GM18520 (cell line): ENCODE measurements around the gene PLA2G5.
A peak's percentile ranks its signal among the peaks of the same experiment; 100 is the strongest.
"Not testable (repeated sequence)": the region's sequence is repeated elsewhere in the genome, so short reads cannot be mapped to it uniquely, and the experiment has no call there.

Source experiments
- ATAC-seq: cut with Tn5 transposase; IDR thresholded peaks from one replicate; pipeline ENCODE4 v1.9.1; 2021; ENCODE audit not compliant: unreplicated experiment

PLA2G5 gene

DNA sequence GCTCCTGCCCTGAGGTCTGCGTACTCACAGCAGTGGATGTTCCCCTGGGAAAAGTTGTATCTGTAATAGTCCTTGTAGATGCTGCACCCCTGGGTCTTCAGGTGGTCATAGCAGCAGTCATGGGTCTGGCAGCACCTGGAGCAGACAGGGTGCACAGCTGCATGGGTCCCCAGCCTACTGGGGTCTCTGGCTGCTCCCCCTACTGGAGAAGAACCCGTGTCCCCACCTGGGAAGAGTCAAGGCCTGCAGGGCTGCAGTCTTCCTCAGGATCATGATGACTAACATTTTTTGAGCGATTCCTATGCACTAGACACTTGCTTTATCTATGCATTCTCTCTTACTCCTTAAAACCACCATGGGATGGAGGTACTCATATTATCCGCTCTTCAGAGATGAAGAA lies 45.5 kb downstream of the PLA2G5 start:
- ATAC-seq = no peak

DNA sequence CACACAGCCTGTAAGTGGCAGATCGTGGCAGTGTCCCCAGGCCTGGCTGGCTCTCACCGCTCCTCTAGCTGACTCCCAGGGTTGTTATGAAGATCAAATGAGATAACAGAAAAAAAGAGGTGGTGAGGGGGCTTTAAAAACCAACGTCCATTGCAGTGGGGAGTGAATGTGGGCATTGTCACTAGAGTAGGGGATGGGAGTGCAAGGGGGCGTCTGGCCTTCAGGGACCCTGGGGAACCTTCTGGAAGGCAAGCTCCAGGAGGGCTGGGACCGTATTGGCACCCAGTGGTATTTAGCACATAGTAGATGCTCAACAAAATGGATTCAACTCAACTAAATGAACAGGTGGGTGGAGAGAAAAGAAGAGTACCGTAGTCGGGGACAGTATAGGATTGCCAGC lies 45.9 kb downstream of the PLA2G5 start:
- ATAC-seq = no peak

DNA sequence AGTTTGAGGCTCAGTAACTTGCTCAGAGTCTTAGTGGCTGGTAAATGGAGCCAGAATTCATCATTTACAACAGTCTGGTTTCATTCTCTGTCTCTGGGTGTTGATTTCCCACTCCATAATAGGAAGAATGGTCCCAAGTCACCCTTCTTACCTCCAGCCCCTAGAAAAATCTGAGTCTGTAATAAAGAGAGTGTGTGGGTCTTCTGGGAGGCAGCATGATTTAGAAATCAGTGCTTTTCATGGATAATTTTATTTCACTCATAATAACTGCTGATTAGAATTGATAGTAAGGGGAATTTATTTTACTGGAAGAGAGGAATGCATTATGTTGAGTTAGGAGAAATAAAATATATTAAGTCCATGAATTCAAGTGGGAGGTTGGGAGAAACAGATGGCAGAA lies 47.2 kb downstream of the PLA2G5 start:
- no peak for ATAC-seq

DNA sequence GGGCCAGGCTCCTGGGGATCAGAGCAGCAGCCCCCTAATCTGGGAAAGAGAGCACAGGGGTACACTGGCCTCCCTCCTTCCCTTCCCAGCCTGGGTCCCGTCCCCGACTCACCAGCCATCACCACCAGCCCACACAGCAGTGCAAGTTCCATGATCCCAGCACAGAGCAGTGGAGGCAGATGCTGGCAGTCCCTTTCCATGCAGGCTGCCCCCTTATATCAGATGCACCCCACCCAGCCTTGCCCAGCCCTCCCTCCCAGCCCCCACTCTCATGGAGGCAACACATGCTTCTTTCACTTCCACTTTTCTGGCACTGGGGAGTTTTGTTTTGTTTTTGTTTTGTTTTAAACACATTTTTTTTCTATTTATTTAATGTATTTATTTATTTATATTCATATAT lies 49.4 kb downstream of the PLA2G5 start, which contains the start of gene PLA2G2D:
PLA2G2D (minus strand) TSS at position 190 of the 400 bp plus-strand sequence; CDS start at position 152, 38 bp downstream.
- no peak for ATAC-seq

DNA sequence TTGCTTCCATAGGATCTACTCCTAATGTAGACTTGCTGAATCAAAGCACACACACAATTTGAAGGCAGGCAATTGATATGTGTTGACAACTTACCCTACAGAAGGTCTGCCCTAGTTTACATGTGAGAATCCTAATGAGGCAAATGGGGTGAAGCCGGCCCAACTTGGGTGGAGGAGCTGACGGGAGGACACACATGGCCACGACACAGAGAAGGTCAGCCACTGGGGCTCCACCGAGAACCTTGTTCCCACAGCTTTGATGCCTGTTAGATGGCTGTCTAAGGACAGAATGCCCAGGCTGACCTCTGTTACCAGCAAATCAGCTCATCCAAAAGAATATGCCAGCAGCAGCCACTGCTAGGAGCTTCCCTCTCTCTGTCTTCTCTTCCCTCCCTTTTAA lies 50.8 kb downstream of the PLA2G5 start:
- ATAC-seq = no peak

DNA sequence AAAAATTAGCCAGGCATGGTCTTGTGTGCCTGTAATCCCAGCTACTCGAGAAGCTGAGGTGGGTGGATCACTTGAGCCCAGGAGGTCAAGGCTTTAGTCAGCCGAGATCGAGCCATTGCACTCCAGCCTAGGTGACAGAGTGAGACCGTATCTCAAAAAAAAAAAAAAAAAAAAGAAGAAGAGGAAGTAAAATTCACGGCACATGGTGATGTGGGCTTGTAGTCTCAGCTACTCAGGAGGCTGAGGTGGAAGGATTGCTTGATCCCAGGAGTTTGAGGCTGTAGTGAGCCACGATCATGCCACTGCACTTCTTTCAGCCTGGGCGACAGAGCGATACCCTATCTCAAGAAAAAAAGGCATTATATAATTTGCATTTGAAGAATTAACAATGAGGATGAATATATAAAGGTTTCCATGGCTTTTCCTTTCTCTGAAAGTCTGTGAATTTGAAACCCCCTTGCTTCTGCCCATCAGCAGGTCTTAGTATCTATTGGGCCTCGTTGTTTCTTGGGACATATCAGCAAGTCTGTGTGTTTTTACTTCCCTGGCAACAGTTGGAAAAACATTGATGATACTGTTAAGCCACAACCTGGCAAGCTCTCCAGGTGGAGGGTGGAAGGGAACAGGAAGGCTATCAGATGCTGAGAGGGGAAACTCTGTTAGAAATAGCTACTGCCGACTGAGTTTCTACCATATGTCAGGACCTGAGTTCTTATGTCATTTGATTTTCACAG lies 53.9 kb downstream of the PLA2G5 start:
- no peak for ATAC-seq

DNA sequence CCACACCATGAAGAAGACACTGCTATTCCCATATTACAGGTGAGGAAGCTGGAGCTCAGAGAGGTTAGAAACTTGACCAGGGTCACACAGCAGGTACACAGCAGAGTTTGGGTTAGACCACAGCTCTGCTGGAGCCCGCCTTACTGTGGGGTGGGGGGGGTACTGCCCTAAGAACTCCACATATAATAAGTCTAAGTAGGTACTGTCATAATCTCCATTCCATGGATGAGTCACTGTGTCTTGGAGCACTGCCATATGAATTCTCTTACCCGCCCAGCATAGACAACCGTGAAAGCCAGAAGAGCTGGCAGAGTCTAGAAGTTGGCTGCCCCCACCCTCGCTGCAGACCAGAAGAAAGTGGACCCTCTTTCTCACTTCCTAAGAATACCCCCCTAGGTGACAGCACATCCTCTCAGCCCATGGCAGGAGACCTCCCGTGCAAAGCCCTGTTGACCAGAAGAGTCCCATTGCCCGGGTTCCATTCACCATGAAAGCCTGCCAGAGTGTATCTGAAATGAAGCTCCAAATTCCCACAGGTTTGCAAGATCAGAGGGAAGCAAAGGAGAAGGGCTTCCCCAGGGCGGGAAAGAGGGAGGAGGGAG lies 54.6 kb downstream of the PLA2G5 start:
- ATAC-seq = no peak

DNA sequence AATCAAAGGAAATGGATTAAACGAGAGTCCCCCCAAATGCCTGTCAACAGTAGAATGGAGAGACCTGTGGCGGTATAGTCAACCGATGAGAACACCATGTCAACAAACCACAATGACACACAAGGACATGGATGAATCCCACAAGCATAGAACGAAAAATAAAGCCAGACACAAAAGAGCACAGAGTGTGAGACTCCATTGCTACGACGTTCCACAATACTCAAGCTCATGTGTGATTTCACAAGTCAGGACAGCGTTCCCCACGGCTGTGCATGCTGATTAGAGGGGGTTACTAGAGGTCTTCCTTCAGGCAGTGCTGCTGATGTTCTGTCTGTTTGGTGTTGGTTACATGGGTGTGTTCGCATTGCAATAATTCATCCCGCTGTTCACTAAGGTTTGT lies 55.1 kb downstream of the PLA2G5 start:
- no peak for ATAC-seq

DNA sequence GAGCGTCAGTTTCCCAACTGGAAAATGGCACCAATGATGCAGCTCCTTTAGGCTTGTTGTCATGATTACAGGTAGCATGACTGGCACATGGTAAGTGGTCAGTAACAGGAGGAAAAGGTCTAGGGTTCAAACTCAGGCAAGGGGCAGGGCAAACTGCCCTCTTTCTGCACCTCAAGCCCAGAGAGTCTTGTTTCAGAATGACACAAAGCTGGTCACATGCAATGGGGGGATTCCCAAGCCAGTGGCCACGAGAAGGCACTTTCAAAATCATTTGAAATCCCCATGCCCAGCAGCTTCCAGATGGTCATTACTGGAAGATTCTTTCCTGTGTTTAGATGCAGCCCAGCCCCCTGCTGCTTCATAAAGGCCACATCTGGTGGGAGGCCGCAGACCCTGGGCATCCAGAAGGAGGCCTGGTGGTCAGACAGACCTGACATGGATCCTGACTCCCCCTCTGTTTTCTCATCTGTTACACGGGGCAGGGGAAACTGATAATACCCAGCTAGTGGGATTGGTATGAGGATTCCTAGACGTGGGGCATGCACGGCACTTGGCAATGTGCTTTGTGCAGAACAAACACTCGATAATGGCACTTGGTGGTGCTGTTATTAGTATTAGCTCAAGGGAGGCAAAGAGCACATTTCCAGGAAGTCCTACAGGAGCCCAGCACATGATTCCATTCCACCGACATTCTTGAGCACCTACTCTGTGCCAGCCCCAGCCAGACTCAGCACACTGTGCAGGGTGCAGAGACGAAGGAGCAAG lies 56.2 kb downstream of the PLA2G5 start:
- peak; percentile 61 for ATAC-seq

DNA sequence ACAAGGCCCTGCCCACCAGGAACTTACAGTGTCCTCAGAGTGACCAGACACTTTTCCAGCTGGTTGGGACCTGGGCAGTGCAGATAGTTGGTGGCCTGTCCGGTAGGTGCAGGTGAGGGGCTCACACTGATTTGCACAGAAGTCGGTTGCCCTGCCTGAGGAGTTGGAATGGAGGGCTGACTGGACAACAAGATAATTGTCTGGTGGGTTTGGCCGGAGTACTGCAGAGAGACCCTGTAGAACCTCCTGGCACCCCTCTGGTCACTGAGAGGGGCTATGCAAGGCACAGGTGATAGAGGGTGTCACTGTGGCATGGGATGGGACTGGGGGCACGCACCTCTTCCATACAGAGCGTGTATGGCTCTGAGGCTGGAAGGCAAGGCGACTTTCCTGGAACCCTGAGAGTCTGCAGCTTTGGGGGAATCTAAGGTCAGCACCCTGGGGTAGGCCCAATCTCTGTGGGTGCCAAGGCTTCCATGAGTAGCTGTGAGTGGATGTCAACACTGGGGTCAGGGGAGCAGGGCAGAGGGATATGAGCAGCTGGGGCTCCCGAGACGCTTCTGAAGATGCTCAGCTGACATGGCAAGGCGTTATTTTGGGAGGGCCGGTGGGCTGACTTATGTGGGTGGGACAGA lies 56.9 kb downstream of the PLA2G5 start:
- no peak for ATAC-seq

DNA sequence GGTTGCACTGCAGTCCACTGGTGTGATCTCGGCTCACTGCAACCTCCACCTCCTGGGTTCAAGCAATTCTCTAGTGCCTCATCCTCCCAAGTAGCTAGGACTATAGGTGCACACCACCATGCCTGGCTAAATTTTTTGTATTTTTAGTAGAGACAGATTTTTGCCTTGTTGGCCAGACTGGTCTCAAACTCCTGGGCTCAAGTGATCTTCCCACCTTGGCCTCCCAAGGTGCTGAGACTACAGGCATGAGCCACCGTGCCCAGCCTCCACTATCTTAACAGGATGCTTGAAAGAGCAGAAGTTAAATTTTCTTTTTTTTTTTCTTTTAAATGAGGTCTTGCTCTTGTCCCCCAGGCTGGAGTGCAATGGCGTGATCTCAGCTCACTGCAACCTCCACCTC lies 60.5 kb downstream of the PLA2G5 start:
- not testable (repeated sequence) for ATAC-seq

DNA sequence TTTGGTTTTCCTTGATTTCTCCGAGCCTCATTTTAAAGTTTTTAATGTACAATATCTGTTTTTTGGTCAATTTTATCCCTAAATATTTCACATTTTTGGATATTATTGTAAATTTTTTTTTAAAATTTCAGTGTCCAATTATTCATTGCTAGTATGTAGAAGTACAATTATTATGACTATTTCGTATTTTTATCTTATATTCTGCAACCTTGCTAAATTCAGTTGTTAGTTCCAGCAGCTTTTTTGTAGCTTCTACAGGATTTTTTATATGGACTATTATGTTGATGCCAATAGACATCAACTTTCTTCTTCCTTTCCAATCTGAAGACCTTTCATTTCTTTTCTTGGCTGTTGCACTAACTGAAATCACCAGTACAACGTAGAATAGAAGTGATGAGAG lies 65.0 kb downstream of the PLA2G5 start:
- ATAC-seq = no peak

DNA sequence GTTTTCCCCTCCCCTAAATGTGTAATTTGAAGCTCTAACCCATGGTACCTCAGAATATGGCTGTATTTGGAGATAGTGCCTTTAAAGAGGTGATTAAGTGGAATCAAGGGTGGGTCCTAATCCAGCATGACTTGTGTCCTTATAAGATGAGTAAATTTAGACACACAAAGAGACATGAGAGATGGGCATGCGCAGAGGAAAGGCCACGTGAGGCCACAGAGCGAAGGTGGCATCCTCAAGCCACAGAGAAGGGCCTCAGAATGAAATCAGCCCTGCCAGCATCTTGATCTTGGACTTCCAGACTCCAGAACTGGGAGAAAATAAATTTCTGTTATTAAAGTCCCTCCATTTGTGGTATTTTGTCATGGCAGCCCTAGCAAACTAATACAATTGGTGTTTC lies 66.3 kb downstream of the PLA2G5 start:
- ATAC-seq = no peak

DNA sequence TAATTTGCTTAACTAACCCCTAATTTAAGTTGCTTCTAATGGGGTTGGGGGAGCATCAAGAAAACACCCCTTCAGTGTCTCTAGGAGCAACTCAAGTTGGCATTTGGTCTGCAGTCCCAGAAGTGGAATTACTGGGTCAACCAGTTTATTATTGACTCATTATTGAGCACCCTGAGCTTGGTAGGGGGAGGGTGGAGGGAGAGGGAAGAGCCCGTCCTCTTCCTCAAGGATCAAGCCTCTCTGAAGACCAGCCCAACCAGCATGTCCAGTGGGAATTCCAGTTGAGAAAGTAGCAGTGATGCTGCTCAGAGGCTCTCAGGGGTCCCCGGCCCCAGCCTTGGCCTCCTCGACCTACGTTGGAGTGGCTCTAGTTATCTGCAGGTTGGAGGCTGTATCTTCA lies 67.1 kb downstream of the PLA2G5 start:
- no peak for ATAC-seq

DNA sequence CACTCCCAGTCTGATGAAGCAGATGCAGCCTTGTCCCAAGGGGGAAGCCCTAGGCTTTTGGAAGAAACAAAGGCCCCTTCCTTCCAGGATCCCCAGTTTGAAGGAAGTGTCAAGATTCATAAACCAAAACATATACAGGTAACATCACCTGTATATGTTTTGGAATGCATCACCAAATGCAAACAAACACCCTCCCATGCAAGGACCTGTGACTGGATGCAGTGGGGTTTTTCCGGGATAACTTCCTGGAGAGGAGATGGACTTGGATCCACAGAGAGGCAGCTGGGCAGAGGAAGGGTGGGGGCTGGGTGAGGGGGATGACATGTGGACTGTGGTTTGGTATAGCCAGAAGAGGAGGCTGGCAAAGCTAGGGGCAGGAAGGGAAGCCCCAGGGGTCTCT lies 67.6 kb downstream of the PLA2G5 start:
- ATAC-seq = no peak

DNA sequence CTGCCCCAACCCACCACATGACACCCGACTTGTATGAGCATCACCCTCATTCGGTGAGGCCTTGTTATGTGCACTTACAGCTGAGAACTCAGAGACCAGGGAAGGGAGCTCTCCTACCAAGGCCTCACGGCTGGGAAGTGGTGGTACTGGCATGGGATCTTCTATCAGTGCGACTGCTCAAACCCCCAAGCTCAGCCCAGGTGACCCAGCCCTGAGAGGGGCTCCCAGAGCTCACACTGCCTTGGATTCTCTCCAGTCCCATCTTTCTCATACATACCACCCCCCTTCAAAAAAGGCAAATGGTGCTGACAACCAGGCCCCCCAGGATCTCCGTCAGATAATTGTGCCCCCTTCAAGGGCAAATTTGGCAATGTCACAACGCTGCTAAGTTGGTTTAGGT lies 68.4 kb downstream of the PLA2G5 start:
- no peak for ATAC-seq

DNA sequence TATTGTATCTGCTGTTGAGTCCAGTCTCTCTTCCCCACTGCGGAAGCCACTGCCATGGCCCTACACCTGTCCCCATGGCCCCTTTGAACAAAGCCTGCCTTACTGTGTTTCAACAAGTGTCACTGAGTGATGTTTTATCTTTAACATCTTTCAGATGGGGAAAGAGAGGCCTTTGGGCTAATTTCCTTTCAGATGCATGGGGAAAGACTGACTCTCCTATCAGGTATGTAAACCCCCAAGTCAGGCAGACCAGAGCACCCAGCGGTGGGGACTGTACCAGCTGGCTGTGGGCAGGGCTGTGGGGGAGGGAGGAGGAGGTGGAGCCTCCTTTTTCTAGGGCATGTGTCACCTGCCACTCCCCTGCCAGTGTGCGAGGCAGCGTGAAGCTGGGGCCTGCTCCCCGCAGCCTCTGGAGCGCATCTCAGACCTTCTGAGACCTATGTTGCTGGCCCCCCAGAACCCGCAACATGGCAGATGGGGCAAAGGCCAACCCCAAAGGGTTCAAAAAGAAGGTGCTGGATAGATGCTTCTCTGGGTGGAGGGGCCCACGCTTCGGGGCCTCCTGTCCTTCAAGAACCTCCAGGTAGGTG lies 69.1 kb downstream of the PLA2G5 start, which contains the start of gene PLA2G2F:
PLA2G2F (plus strand) TSS at position 363 of the 590 bp plus-strand sequence; CDS start at position 468, 105 bp downstream.
- ATAC-seq = no peak

DNA sequence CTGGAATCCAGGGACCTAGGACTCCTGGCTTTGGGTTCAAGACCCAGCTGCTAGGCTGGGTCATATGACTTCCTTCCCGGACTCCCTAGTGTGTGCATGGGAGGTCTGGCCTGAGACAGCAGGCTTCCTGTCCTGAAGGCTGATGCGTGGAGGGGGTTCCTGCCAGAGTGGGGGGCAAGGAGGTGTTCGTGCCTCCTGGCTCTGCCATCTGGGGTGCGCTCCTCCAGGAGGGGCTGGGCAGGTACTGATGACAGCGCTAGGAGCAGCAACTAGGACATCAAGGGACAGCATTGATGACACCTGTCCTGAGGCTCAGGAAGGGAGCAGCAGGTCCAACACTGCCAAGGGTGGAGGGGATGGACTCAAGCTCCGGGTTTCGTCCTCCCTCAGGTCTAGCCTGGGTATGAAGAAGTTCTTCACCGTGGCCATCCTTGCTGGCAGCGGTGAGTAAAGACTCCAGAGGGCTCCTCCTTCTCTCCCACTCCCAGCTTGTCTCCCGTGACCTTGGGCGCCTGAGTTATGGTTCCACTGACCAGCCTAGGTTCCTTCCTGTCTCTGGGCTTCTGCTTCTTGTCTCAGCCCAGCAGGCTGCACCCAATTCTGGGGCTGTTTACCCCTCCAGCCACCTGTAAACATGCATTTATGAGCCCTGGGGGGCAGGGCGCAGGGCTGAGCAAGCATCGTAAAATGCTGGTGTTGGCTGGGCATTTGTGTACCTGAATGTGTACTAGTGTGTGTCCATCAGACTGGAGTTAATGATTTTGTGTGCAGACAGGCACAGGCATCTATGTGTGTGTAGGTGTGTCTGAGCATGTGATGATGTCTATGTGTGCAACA lies 70.0 kb downstream of the PLA2G5 start:
- ATAC-seq = no peak

DNA sequence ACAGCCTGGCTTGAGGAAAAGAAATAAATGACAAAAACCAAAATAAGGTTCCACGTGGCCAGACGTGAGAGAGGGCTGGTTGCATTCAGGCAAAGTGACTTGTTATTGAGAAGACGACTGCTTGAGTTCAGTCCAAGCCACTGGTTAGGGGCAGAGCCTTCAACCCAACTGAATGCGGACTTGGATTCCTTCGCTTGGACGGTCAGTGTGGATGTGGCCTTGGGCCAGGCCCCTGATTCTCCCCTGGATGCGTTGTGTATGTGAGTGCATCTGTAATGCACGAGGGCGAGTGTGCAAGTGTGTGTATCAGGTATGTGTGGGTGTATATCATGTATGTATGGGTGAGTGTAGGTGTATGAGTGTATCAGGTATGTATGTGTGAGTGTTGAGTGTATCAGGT lies 71.0 kb downstream of the PLA2G5 start:
- ATAC-seq = no peak

DNA sequence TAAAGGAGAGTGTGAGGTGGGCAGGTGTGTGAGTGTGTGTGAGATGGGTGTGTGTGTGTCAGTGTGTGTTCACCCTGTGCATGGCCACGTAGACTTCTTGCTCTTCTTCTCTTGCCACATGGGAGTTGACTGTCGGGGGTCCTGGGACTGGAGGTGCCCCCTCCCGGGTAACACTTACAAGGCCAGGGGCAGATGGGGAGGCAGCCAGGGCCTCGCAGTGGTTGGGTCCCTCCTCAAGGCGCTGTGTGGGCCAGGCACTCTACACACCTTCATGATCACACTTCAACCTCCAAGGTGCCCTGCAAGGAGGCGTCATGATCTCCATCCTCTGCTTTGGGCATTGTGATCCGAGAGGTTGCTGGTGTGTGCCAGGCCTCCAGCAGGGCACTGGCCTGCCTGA lies 71.5 kb downstream of the PLA2G5 start:
- ATAC-seq = no peak
